Stimulated activated CD4-positive, alpha-beta T cell treated with anti-CD3 and anti-CD28 coated beads, TNF-alpha, amount 100 ng/mL, for 4 hours (primary cell): ENCODE measurements around the gene IMMP2L.
"Not testable (repeated sequence)": the region's sequence is repeated elsewhere in the genome, so short reads cannot be mapped to it uniquely, and the experiment has no call there.

ENCODE experiments used
- DNase-seq, 3 experiments: peaks; one replicate each; pipeline ENCODE4 v3.0.0-alpha.2; 2020; ENCODE audit warnings: low read depth in 3 of 3

IMMP2L gene

DNA sequence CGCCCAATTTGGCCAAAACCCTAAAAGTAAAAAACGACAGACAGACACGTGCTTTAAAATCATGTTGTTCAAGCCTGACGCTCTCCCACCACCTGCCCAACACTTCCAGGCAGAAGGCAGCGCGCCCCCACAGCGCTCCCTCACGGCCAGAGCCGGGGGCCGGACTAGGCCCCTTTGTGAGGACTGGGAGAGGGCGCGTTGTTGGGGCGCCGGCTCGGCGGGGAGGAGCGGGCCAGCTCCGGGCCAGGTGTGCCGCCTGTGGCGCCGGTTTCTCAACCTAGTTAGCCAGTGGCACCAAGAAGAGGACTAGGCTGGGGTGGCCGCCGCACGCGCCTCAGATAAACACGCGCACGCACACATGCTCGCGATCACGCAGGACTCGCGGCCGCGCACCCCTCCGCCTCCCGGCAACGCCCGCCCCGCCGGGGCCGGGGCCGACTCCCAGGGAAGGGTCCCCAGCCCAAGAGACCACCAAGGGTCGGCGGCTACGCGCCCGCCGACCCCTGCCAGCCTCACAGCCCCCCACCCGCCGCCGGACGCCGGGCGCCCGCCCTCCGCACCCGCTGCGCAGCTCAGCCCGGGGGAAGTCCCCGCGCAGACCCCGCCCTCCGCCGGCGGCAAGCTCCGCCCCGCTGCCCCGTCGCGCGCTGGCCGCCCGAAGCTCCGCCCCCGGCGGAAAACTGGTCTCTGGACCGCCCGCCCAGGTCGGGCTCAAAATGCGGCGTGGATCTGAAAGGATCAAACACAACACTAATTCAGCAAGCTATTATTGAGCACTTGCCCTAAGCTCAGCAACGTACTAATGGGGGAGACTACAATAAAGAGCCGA lies at the start of gene IMMP2L:
IMMP2L (minus strand) TSS at position 589 of the 829 bp plus-strand sequence.
- peak; percentile 76 to 90 (median 90) for DNase-seq

GRCh38 chr7:111609483-111610254 lies 47.4 kb upstream of the IMMP2L start:
- DNase-seq: not testable (repeated sequence)

DNA sequence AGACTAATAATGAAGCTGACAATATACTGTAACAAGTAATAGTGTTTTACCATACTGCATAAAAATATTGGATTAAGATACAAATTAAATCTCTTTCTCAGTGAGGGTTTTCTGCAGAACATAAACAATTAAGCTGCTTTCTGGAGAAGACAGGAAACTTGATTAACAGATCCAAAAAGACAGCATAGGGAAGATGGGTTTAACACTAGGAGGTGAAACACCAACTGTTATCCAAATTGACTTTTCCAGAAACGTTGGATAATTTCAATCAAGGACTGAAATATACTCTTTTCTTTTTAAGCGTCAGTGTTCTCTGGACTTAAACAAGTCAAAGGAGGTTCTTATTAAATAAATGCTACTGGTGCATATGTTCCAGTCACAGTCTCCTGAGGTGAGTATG lies 45.3 kb upstream of the IMMP2L start:
- no peak for DNase-seq

- no peak for DNase-seq
Observed at GRCh38 chr7:111605246-111605645, 43.0 kb upstream of the IMMP2L start.

DNA sequence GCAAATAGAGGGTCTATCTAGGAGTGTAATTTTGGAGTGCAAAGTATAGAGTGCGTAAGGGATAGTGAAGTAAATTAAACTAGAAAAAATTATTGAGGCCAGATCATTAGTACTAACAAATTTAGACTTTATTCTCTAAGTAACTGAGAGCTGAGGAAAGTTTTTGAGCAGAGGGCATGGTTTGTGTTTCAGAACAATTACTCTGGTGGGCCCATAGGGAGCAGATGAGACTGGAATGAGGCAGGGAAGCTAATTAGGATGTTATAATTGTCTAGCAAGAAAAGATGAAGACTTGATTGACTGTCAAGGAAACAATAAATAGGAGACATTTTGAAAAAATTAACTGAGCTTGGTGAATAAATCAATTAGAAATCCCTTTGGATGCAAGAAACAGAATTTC lies 37.8 kb upstream of the IMMP2L start:
- DNase-seq: no peak

DNA sequence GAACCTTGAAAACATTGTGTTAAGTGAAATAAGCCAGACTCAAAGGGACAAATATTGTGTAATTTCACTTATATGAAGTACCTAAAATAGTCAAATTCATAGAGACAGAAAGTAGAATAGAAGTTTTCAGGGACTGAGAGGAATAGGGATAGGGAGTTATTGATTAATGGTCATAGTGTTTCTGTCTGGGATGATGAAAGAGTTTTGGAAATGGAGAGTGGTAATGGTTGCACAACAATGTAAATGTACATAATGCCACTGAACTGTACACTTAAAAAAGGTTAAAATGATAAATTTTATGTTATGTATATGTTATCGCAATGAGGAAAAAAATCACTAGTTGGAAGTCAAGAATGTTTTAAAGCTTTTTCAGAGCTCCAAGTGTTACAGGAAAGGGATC lies 33.5 kb upstream of the IMMP2L start:
- DNase-seq: no peak

GRCh38 chr7:111594602-111595001 lies 32.3 kb upstream of the IMMP2L start:
- DNase-seq: no peak

DNA sequence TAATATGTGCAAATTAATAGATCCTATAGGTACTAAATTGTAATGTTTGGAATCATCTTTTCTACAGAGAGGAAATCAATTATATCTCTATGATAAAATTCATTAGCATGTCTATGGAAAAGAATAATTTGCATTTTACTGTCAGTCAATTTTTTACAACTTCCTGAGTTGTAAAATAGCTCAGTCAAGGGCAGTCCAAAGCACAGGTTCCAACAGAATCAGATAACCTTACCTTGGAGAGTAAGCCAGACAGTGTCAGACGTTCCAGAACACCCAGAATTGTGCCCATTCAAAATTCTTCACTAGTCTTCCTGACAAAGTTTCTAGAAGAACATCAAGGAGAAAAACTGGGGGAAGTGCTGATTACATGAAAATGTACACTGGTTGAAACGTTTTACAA lies 31.1 kb upstream of the IMMP2L start:
- DNase-seq: no peak

DNA sequence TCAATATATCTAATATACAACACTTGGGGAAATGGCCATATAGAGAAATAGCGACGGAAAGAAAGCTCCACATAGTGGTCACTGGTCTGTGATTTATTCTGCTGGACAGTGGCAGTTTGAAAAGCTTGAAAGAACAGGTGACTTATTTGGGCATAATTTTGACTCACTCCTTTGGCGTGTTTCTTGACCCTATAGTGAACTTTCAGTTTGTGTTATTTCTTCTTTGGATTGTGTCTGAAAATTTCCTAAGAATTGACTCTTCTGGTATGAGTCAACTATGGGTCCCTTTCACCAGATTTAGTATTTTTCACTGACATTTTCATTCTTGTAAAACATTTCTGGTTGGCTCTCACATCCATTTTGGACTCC lies 25.8 kb upstream of the IMMP2L start:
- DNase-seq: no peak

- DNase-seq: no peak
Observed at GRCh38 chr7:111587410-111588064, 25.2 kb upstream of the IMMP2L start.

- no peak for DNase-seq
Observed at GRCh38 chr7:111586711-111587409, 24.6 kb upstream of the IMMP2L start.

DNA sequence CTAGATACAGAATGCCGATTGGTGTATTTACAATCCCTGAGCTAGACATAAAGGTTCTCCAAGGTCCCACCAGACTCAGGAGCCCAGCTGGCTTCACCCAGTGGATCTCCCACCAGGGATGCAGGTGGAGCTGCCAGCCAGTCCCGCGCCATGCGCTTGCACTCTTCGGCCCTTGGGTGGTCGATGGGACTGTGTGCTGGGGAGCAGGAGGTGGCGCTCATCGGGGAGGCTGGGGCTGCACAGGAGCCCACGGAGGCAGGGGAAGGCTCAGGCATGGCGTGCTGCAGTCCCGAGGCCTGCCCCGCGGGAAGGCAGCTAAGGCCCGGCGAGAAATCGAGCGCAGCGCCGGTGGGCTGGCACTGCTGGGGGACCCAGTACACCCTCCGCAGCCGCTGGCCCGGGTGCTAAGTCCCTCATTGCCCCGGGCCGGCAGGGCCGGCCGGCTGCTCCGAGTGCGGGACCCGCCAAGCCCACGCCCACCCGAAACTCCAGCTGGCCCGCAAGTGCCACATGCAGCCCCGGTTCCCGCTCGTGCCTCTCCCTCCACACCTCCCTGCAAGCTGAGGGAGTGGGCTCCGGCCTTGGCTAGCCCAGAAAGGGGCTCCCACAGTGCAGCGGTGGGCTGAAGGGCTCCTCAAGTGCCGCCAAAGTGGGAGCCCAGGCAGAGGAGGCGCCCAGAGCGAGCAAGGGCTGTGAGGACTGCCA lies 19.6 kb upstream of the IMMP2L start:
- DNase-seq: not testable (repeated sequence)

GRCh38 chr7:111581207-111581606 lies 18.9 kb upstream of the IMMP2L start:
- DNase-seq: not testable (repeated sequence)

GRCh38 chr7:111578754-111579153 lies 16.5 kb upstream of the IMMP2L start:
- no peak for DNase-seq

DNA sequence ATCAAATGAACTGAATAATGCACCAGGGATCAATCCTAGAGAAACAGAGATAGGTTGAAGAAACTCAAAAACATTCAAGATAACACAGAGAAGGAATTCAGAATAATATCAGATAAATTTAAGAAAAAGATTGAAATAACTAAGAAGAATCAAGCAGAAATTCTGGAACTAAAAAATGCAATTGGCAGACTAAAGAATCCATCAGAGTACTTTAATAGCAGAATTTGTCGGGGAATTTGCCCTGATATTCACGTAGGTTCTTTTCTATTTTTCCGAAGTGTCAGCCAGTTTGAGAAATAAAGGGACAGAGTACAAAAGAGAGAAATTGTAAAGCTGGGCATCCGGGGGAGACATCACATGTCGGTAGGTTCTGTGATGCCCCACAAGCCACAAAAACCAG lies 9.4 kb upstream of the IMMP2L start:
- DNase-seq: no peak

DNA sequence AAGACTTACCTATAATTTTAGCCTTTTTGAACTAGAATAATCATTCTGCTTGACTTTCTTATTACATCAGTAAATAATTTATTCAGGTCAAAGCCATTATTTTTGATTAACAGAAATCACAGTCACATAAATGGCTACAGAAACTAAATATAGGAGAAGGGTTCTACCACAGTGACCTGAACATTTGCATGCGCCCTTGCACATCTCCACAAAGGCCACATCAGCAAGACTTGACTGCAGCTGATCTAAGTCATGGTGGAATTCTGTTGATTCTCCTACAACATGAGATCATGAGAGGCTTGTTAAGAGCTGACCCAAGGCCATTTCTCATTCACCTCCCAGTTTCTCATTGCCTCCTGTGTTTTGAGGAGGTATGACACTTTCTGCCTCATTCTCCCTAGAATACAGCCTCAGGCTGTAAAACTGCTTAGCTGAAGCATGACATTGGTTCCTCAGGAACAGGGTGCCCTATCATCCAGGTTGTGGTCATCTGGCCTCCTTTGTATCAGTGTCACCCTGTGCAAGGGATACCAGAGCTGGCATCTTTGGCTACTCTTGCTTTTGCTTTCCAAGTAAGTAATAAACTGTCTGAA lies 6.7 kb upstream of the IMMP2L start:
- DNase-seq: no peak

DNA sequence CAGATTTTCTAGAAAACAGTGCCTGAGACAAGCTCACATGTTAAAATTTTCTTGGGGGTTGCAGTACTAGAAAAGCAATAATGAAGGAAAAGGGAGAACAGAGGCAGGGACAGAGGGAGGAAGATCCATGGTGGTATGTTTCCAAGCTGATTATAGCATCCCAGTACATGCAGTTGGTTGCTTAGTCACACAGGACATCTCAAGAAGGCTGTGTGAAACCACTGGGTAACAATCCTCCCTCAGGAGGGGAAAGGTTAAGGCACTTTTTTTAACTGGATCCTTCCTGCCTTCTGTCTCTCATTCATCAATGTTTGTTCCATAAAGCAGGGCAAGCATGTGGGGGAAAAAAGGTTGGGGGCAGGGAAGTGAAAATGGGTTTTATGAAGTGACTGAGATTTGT lies 6.1 kb upstream of the IMMP2L start:
- DNase-seq: no peak

DNA sequence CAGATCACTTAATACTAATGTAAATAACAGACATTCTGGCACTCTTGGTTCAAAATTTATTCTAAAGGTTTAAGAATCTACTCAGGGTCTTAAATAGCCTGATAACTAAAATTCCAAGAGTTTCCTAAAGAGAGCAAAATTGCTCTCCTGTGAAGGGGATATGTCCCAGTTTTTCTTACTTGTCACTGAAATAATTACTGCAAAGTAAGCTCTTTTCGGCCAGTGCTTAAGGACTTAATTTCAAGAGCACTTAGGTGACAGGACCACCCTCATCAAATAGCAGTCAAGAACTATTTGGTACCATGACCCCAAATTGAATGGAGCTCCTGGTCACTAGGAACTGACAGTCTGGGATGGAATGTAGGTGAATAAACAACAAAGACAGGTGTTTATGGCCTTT lies 1.8 kb upstream of the IMMP2L start:
- no peak for DNase-seq

DNA sequence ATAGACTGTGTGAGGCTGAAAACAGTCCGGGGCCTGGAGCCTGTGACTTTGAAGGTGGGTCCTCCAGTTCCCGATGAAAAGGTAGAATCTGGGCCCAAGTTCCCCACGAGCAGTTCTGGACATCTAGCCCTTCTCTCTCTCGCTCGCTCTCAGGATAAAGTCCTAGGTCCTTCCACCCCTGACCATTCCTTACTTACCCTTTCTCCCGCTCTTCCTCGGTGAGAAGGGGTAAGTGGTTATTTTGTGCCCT lies 713 bp downstream of the IMMP2L start:
- DNase-seq: peak in 1 of 3 experiments; percentile 1

DNA sequence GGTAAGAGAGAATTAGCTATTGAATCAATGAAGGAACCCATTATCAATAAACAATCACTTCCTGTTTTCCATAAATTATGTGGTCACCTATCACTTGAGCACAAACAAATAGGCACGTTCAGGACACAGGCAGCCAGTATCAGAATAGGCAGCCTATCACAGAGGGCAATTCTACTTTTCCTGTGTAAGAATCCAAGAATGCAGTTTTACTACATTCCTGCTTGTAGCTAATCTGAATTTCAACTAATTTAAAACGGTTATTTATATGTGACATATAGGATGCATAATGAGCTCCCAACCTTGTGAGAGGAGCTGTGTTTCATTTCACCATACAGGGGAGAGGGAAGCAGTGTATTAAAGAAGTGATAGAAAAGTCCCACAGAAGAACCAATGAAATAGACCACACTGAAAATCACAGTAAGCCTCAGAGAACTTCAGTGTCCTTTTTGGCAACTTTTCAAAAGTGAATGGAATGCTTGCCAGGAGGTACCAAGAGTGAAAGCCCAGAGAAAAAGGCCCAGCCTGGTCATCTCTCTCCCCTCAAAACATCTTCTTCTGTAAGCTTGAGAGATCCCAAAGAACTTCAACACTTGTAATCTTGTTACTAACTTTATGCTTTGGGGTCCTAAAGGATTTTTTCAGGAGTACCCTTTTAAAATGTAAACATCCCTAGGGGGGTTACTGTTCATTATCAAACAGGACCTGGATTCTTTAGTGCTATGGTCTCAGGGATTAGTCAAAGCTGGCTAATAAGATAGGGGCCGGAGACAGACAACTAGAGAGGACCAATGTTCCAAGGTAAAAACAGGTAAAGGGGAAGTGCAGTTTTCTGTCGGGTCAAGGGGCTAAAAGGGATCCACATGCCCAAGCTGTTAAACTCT lies 1.3 kb downstream of the IMMP2L start:
- DNase-seq: no peak
